HTR-8/SVneo (cell line): ENCODE results near the gene TRIO.

ENCODE experiments used
- DNase-seq: peaks from one replicate; pipeline ENCODE4 v3.0.0; 2011; ENCODE audit warnings: low spot score, mixed read lengths; ENCODE audit not compliant: insufficient read length
- FAIRE-seq: peaks from 2 replicates; lab custom pipeline; 2011; peaks lifted over from hg19 to GRCh38; lab: Jason Lieb, UNC

Gene TRIO

DNA sequence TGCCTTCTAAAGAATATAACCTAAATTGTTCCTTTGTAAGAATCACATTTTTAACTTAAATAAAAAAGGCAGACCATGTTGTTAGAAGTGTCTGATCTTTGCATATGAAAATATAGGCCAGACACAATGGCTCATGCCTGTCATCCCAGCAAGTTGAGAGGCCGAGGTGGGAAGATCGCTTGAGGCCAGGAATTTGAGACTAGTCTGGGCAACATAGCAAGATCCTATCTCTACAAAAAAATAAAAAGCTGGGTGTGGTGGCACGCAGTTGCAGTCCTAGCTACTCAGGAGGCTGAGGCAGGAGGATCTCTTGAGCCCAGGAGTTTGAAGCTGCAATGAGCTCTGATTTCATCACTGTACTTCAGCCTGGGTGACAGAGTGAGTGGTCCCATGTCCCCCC is 37.3 kb downstream of the TRIO start:
- no peak for FAIRE-seq
- no peak for DNase-seq

DNA sequence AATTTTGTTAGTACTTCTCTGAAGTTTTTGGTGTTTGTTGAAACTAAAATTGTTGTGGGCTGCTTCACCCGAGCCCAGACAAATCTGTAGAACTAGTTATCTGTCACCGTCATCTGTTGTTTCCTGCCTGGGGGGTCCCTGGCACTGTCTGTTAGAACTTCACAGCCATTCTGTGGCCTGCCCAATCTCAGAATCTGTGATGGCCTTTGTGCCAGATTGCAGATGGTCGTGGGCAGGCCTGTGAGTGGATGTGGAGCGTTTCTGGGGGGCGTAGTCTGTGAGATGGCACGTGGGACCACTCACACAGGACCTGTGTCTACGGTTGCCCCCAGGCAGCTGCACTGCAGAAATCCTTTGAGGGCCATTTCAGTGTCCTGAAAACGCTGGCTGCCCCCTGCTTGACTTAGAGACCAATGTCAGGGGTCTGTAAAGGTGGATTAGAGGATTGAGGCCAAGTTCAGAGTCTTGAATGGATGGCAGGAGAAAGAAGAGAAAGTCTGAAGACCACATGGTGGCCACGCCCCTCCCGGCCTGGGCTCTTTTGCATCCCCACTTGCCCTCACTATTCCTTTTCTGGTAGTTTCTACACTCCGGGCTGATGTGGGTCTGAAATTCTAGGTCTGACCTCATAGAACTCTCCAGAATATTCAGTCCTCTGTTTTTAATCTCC is 38.3 kb downstream of the TRIO start:
- DNase-seq (no peak), FAIRE-seq (no peak)

- no peak for DNase-seq
Observed at GRCh38 chr5:14182761-14183160, 39.6 kb downstream of the TRIO start.

DNA sequence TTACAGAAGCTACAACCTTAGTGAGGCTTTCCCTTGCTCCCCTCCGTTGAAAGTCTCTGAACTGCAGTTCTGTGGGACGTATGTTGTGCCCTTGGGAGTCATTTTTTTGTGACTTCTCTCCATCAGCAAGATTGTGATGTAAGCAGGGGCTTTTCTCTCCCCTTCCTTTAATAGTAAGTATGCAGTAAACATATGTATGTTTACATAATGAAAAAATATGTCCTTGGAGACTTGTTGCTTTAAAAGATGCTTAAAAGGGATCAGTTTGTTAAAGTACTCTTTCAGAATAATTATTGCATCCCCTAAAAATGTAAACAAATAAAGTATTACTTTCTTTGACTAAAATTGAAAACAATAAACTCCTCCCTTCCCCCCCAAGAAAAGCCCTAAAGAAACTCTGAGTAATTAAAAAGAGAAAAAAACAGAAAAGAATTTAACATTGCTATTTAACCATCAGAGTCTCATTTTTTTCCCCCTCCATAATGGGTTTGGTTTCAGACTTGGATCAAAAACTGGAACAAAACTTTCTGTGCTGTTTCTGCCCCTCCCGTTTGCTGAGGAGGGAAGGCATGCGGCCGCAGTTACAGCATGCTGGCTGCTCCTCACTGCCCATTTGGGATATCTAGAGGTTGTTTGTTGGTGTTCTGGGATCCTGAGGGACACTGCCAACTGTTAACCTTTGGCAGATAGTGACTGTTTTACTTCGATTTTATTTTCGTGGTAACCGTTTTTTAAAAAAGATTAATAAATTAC is 40.2 kb downstream of the TRIO start:
- DNase-seq (no peak), FAIRE-seq (no peak)

More at GRCh38 chr5:14182761-14183160, 39.6 kb downstream of the TRIO start:
- peak; percentile 46 for FAIRE-seq

- DNase-seq (no peak), FAIRE-seq (peak; percentile 55)
Observed at GRCh38 chr5:14184082-14184481, 40.9 kb downstream of the TRIO start.

- FAIRE-seq: peak; percentile 76
- DNase-seq: no peak
Observed at GRCh38 chr5:14184725-14185124, 41.6 kb downstream of the TRIO start.

DNA sequence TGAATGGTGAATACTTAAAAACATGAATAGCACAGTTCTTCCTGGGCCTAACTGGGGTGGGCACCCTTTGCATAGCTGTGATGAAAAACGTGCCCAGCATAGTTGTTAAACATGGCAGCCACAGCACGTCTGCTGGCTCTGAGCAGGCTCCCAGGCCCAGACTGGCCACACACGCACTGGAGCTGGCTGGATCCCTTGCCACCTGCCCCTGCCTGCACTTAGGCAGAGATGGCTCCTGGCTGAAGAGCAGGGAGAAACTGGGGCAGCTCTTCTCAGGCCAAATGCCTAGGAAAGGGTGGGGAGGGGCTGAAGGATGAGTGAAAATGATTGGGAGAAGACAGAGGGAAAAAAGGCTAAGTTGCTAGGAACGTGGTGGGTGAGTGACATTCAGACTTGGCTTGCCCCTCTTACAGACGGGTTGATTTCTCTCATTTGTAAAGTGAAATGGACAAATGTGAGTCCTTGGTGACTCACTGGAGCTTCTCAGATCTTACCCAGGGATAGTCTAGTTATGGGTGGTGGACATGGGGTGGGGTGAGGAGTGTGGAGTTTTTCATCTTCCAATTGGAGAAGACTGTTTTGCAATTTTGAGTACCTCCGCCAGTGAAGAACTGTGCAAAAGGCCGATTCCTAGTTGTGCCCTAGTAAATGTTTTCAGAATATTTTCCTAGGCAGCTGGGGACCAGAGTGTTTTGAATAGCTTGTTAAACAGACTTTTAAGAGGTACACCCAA is 42.4 kb downstream of the TRIO start:
- FAIRE-seq (peak; percentile 68), DNase-seq (no peak)

- DNase-seq (no peak), FAIRE-seq (no peak)
Observed at GRCh38 chr5:14186059-14186830, 43.1 kb downstream of the TRIO start.

- DNase-seq: no peak
- no peak for FAIRE-seq
Observed at GRCh38 chr5:14187157-14187556, 44.0 kb downstream of the TRIO start.

DNA sequence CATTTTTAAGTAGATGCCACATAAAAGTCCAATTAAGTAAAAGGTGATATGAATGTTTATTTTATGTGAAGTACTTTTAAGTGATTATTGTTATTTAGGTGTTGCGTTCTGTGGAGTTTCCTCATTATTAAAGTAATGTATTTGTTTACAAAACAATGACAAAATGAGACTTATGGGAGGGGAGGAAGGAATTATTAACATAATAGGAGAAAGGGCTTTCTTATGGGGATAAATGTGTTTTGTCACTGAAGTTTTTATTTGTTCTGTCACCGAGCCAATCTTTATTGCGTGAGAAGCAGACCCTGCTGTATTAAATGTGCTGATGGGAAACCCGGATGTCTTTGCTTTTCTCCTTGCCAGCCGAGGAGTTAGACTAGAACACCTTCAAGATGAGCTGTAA is 44.5 kb downstream of the TRIO start:
- no peak for FAIRE-seq
- no peak for DNase-seq

- FAIRE-seq (no peak), DNase-seq (no peak)
Observed at GRCh38 chr5:14188778-14189177, 45.6 kb downstream of the TRIO start.

DNA sequence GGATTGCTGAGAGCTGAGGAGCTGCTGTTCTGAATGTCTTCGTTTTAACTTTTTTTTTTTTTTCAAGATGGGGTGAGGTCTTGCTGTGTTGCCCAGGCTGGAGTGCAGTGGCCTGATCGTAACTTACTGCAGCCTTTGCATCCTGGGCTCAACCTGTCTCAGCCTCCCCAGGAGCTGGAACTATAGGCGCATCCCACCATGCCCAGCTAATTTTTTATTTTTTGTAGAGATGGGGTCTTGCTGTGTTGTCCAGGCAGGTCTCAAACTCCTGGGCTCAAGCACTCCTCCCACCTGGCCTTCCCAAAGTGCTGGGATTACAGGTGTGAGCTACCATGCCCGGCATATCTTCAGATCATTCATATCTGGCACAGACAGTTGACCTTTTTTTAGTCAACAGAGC is 46.5 kb downstream of the TRIO start:
- FAIRE-seq: no peak
- no peak for DNase-seq

GRCh38 chr5:14190194-14191164 is 47.3 kb downstream of the TRIO start:
- peak; percentile 89 for FAIRE-seq
- DNase-seq: peak; percentile 84

- FAIRE-seq (no peak), DNase-seq (no peak)
Observed at GRCh38 chr5:14191325-14191724, 48.2 kb downstream of the TRIO start.

GRCh38 chr5:14193496-14193895 is 50.4 kb downstream of the TRIO start:
- peak; percentile 51 for FAIRE-seq

DNA sequence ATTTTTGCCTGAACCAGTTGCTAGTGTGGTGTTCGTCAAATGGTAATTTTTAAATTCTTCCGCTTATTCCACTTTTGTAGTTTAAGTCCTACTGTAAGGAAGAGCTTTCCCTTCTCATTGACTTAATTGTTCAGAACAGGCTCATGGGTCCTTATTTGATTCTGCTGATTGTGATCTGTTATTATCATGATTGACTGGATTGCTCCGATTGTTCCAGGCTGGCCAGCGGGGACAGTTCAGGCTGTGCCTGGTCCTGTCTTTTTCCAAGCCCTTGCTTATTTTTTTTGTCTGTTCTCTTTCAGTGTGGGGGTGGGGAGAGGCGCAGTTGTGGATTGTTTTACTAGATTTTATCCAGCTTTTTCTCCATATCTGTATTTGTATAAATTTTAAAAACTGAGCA is 52.4 kb downstream of the TRIO start:
- DNase-seq (no peak), FAIRE-seq (no peak)

More at GRCh38 chr5:14193496-14193895, 50.4 kb downstream of the TRIO start:
- no peak for DNase-seq

DNA sequence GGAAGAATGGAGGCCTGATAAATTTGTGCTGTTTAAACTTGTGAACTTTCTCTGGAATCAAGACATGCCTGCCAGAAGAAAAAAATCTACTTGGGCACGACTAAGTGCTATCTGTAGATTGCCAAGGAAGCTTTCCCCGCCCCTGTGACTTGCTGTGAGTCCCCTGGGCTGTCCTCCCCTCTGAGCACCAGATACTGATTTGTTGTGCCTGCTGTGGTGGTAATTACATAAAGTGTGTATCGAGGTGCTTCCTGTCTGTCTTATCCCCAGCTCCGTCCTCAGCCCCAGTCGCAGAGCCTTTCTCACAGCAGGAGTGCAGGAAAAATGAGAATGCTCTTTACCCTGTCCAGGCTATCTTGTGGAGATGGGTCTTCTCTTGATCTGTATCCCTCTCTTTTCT is 53.9 kb downstream of the TRIO start:
- DNase-seq (no peak), FAIRE-seq (no peak)

DNA sequence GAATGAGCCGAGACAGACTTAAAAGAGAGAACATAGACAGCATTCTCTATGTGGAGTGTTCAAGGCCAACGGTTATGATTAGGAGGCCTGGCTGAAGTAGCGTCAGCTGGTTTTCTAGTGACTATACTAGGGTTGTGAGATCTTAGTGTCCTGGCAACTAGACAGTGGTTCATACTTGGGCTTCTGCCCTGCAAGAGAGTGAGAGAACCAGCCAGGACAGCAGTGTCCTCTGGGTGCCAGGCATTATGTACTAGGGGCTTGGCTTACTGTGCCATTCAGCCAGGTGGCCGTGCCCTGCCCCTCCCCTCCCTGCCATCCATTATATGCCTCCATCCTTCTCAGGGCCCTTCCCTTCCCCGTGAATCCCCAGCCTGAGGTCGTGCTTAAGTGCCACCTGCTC is 56.8 kb downstream of the TRIO start:
- DNase-seq (no peak), FAIRE-seq (no peak)

- no peak for FAIRE-seq
Observed at GRCh38 chr5:14200312-14200990, 57.3 kb downstream of the TRIO start.

More at GRCh38 chr5:14200312-14200990, 57.3 kb downstream of the TRIO start:
- no peak for DNase-seq
